Neural crest cell (in vitro differentiated cells): Measurements from ENCODE around the gene KCNK6. TPM values are rescaled to one million over a fixed set of nuclear protein-coding genes. Genes with fewer than 3 reads are reported as not detected.

ENCODE experiments used
- DNase-seq: peaks from one replicate; pipeline ENCODE4 v3.0.0; 2021; ENCODE audit warnings: low read depth, mixed read lengths, low spot score
- H3K27ac Mint-ChIP-seq: one replicate; pipeline ENCODE4 v1.8.0; 2021; ENCODE audit warnings: mild to moderate bottlenecking, mixed read lengths; ENCODE audit not compliant: unreplicated experiment
- H3K27me3 Mint-ChIP-seq: 2 replicates; pipeline ENCODE4 v1.8.0; 2021; ENCODE audit warnings: low read depth, mild to moderate bottlenecking, mixed read lengths
- H3K36me3 Mint-ChIP-seq: 2 replicates; pipeline ENCODE4 v1.8.0; 2021; ENCODE audit warnings: low read depth, mild to moderate bottlenecking, mixed read lengths
- H3K4me1 Mint-ChIP-seq: 2 replicates; pipeline ENCODE4 v1.8.0; 2021; ENCODE audit warnings: mixed read lengths
- H3K4me3 Mint-ChIP-seq: one replicate; pipeline ENCODE4 v1.8.0; 2021; ENCODE audit warnings: mild to moderate bottlenecking, mixed read lengths
- H3K9me3 Mint-ChIP-seq: 2 replicates; pipeline ENCODE4 v1.8.0; 2021; ENCODE audit warnings: mixed read lengths
- total RNA-seq: library from RNA; stranded (reverse); gene quantifications from 2 replicates; pipeline ENCODE4 v1.2.1, GENCODE V29; 2021
- TF ChIP-seq, protein P1 (sequence below): fragments of 200-600 bp; sonication (generic); conservative IDR thresholded peaks from 2 replicates; pipeline ENCODE4 v1.5.0; 2021; ENCODE audit warnings: antibody characterized with exemption, mild to moderate bottlenecking

KCNK6 gene
- total RNA-seq, 1 donor from 2014 or later, result not detected

DNA sequence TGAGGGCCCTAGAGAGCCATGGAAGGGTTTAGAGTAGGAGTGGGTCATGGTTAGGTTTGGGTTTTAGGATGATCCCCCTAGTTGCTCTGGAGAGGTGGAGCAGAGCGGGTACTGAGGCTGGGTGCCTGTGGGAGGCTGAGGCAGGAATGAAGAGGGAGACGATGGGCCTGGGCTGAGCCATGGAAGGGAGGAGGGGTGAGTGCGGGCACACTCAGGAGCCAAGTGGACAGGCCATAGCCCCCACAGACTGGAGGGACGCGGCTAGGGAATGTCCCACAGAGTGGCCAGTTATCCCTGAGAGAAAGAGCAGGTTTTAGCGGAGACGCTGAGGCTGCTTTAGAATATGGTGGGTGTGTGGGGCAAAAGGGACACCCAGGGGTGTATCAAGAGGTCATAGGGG lies 10.0 kb downstream of the KCNK6 start:
- Mint-ChIP-seq H3K4me3 (no peak overlapping the region), H3K4me1 (no peaks in the 10 kb centered on the region), H3K9me3 (no peaks in the 10 kb centered on the region), H3K27ac (no peak overlapping the region), H3K36me3 (no peaks in the 10 kb centered on the region), H3K27me3 (peaks cover 6% of the 10 kb centered on the region)
- TF ChIP-seq, protein P1, sequence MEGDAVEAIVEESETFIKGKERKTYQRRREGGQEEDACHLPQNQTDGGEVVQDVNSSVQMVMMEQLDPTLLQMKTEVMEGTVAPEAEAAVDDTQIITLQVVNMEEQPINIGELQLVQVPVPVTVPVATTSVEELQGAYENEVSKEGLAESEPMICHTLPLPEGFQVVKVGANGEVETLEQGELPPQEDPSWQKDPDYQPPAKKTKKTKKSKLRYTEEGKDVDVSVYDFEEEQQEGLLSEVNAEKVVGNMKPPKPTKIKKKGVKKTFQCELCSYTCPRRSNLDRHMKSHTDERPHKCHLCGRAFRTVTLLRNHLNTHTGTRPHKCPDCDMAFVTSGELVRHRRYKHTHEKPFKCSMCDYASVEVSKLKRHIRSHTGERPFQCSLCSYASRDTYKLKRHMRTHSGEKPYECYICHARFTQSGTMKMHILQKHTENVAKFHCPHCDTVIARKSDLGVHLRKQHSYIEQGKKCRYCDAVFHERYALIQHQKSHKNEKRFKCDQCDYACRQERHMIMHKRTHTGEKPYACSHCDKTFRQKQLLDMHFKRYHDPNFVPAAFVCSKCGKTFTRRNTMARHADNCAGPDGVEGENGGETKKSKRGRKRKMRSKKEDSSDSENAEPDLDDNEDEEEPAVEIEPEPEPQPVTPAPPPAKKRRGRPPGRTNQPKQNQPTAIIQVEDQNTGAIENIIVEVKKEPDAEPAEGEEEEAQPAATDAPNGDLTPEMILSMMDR, result no peak
- no peak for DNase-seq

DNA sequence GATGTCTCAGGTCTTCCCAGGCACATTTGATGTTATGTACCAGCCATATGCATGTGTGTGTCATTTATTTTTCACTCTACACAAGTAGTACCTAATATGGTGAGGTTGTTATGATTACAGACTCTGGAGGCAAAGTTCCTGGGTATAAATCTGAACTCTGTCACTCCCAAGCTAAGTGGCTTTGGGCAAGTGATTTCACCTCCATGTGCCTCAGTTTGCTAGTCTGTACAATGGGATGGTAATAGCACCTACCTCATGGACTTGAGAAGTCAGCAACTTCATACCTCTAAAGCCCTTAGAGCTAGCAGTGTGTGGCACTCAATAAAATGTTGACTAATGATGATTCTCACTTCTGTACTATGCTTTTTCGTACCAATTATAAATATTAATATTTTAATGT lies 12.1 kb downstream of the KCNK6 start:
- no peak overlapping the region for H3K4me3 Mint-ChIP-seq
- TF ChIP-seq, protein P1, result no peak
- no peak overlapping the region for H3K27ac Mint-ChIP-seq
- peaks cover 4% of the 10 kb centered on the region for H3K27me3 Mint-ChIP-seq
- H3K4me1 Mint-ChIP-seq, result peaks cover 8% of the 10 kb centered on the region
- H3K36me3 Mint-ChIP-seq, result no peaks in the 10 kb centered on the region
- no peak for DNase-seq
- H3K9me3 Mint-ChIP-seq, result no peaks in the 10 kb centered on the region

DNA sequence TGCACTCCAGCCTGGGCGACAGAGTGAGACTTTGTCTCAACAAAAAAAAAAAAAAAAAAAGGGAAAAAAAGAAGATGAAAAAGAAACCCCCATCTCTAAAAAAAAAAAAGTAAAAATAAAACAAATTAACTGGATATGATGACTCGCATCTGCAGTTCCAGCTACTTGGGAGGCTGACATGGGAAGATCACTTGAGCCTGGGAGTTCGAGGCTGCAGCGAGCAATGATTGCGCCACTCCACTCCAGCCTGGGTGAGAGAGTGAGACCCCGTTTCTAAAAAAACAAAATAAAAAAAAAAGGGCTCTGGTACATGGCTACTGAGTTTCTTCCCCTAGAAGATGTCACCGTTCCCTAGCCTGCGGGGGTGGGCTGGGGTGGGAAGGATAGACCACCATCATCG lies 13.6 kb downstream of the KCNK6 start:
- Mint-ChIP-seq H3K36me3 (no peaks in the 10 kb centered on the region), H3K4me3 (no peak overlapping the region), H3K27ac (no peak overlapping the region)

DNA sequence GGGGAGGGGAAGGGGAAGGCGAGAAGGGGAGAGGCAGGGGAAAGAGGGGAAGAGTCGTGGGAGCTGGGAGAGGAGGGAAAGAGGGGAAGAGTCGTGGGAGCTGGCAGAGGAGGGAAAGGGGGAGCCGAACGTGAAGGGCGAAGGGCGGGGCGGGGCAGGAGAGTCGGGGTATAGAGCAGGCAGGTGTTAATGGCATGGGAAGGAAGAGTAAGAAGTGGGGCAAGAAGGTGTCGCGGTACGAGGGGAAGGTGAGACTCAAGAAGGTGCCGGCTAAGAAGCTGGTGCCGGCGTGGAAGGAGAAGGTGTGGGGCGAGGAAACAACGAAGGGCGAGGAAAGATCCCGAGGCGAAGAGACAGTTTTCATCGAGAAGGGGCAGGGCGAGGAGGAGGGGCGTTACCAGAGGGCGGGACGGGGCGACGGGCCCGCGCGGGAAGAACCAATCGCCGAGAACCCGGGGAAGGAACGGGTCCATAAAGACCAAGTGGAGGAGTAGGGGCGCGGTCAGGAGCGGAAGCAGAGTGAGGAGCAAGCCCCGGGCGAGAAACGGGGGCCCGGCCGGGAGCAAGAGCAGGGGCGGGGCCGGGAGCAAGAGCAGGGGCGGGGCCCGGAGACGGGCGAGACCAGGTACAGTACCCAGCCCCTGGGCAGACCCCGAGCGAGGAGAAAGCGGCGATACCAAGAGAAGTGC lies 16.4 kb downstream of the KCNK6 start:
- TF ChIP-seq, protein P1, result no peak
- Mint-ChIP-seq H3K27ac (peak overlapping the region; percentile 91), H3K36me3 (no peaks in the 10 kb centered on the region), H3K9me3 (no peaks in the 10 kb centered on the region), H3K4me1 (peaks cover 17% of the 10 kb centered on the region), H3K27me3 (no peaks in the 10 kb centered on the region), H3K4me3 (peak overlapping the region; percentile 92)
- peak; percentile 89 for DNase-seq

More for the DNA sequence above, 13.6 kb downstream of the KCNK6 start:
- no peak for DNase-seq
- no peaks in the 10 kb centered on the region for H3K27me3 Mint-ChIP-seq
- TF ChIP-seq, protein P1, result no peak
- H3K9me3 Mint-ChIP-seq, result no peaks in the 10 kb centered on the region
- peaks cover 14% of the 10 kb centered on the region for H3K4me1 Mint-ChIP-seq

DNA sequence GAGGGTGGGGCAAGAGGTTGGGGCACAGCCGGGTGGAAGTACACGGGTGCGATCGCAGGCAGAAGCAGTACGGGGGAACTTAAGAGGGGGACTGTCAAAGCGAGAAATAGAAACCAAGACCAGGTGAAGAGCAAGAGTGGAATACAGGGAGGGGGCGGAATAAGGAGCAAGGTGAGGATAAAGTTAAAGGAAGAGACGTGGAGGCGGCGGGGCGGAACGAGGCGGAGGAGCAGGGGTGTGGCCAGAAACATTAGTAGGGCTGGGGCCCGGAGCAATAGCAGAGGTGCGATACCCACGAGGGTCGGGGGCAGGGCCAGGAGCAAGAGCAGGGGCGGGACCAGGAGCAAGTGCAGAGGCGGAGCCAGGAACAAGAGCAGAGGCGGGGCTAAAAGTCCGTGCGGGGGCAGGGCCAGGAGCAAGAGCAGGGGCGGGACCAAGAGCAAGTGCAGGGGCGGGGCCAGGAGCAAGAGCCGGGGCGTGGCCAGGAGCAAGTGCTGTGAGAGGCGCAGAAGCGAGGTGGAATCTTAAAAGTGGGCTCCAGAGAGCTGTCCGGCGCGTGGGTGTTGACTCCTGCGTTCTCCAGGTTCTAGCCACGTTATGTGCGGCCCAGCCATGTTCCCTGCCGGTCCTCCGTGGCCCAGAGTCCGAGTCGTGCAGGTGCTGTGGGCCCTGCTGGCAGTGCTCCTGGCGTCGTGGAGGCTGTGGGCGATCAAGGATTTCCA lies 17.2 kb downstream of the KCNK6 start:
- no peaks in the 10 kb centered on the region for H3K9me3 Mint-ChIP-seq
- H3K27me3 Mint-ChIP-seq, result no peaks in the 10 kb centered on the region
- peak; percentile 91 for DNase-seq
- TF ChIP-seq, protein P1, result no peak
- H3K4me3 Mint-ChIP-seq, result peak overlapping the region; percentile 92
- H3K4me1 Mint-ChIP-seq, result peaks cover 17% of the 10 kb centered on the region
- peak overlapping the region; percentile 85 for H3K27ac Mint-ChIP-seq
- no peaks in the 10 kb centered on the region for H3K36me3 Mint-ChIP-seq
